Stimulated activated naive CD8-positive, alpha-beta T cell treated with anti-CD3 and anti-CD28 coated beads, Interleukin-15, Interleukin-2, amounts not matched to agents 100 ng/mL and 50 ng/mL, for 24 hours (primary cell): ENCODE results near the gene TMPRSS3.

ENCODE experiments used
- H3K27ac Mint-ChIP-seq: one replicate; pipeline ENCODE4 v1.8.0; 2021; ENCODE audit warnings: mild to moderate bottlenecking, mixed read lengths
- H3K27me3 Mint-ChIP-seq: one replicate; pipeline ENCODE4 v1.8.0; 2021; ENCODE audit warnings: mixed read lengths
- H3K36me3 Mint-ChIP-seq: one replicate; pipeline ENCODE4 v1.8.0; 2021; ENCODE audit warnings: low read depth, mixed read lengths
- H3K4me1 Mint-ChIP-seq: one replicate; pipeline ENCODE4 v1.8.0; 2021; ENCODE audit warnings: low read depth, mixed read lengths
- H3K4me3 Mint-ChIP-seq: one replicate; pipeline ENCODE4 v1.8.0; 2021; ENCODE audit warnings: mild to moderate bottlenecking, mixed read lengths
- H3K9me3 Mint-ChIP-seq: one replicate; pipeline ENCODE4 v1.8.0; 2021; ENCODE audit warnings: mixed read lengths

The TMPRSS3 gene

DNA sequence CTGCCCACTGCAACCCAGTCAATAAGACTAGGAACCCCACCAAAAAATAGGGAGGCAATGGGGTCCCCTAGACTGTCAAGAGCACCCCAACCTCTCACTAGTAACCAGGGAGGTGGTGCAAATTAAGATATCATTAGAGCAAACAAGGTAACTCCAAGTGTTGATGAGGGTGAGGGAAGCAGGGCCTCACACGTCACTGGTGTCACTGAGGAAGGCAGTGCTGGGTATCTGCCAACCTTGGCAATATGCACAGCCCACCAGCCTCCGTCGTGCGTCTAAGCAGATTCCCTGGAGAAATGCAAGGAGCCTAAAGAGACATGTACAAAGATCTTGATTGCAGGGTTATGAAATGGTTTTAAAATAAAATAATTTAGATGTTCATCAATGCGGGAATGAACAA, 11.6 kb upstream of the TMPRSS3 start:
- Mint-ChIP-seq H3K4me3 (peak overlapping the region; percentile 97), H3K27ac (peak overlapping the region; percentile 96), H3K9me3 (no peaks in the 10 kb centered on the region), H3K4me1 (peaks cover 49% of the 10 kb centered on the region), H3K36me3 (peaks cover 47% of the 10 kb centered on the region), H3K27me3 (no peaks in the 10 kb centered on the region)

DNA sequence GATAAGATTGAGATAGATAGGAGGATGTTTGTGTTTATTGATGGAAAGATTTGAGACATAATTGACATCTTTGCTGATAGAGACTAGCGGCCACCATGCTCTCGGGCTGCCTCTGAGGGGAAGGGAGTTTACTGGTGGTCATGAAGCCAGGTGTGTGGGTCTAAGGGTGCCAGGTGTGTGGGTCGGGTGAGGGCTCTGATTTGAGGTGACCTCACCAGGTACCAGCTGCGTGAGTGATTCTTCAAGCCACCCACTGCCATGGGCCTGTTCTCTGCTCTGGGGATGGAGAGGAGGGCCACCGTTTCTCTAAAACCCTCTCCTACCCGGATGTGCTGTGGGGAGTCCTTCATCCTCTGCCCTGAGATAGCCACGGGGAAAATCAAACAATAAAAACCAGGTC, 11.0 kb upstream of the TMPRSS3 start:
- H3K9me3 Mint-ChIP-seq, result peaks cover 3% of the 10 kb centered on the region
- peaks cover 54% of the 10 kb centered on the region for H3K4me1 Mint-ChIP-seq
- H3K27ac Mint-ChIP-seq, result peak overlapping the region; percentile 96
- H3K27me3 Mint-ChIP-seq, result no peaks in the 10 kb centered on the region
- peak overlapping the region; percentile 97 for H3K4me3 Mint-ChIP-seq
- peaks cover 52% of the 10 kb centered on the region for H3K36me3 Mint-ChIP-seq

DNA sequence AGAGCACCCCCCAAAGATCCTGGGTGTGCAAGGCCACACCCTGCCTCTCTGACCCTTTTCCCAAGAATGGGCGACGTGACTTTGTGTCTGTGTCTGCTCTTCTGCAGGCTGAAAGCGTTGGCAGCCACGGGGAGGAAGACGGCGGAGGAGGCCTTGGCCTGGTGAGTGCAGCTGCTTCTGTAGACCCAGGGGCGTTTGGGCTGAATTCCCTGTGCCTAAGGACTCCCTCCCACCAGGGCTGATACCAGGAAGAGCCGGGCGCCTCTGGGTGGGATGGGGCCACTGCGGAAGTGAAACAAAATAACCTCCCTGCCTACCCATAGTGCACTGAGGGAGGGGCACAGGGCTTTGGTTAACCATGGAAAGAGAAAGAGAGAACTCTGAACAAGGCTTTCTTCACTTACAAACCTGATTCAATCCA, 10.4 kb upstream of the TMPRSS3 start:
- Mint-ChIP-seq H3K4me1 (peaks cover 61% of the 10 kb centered on the region), H3K36me3 (peaks cover 57% of the 10 kb centered on the region), H3K27ac (peak overlapping the region; percentile 96), H3K4me3 (peak overlapping the region; percentile 97), H3K27me3 (no peaks in the 10 kb centered on the region), H3K9me3 (peaks cover 8% of the 10 kb centered on the region)

DNA sequence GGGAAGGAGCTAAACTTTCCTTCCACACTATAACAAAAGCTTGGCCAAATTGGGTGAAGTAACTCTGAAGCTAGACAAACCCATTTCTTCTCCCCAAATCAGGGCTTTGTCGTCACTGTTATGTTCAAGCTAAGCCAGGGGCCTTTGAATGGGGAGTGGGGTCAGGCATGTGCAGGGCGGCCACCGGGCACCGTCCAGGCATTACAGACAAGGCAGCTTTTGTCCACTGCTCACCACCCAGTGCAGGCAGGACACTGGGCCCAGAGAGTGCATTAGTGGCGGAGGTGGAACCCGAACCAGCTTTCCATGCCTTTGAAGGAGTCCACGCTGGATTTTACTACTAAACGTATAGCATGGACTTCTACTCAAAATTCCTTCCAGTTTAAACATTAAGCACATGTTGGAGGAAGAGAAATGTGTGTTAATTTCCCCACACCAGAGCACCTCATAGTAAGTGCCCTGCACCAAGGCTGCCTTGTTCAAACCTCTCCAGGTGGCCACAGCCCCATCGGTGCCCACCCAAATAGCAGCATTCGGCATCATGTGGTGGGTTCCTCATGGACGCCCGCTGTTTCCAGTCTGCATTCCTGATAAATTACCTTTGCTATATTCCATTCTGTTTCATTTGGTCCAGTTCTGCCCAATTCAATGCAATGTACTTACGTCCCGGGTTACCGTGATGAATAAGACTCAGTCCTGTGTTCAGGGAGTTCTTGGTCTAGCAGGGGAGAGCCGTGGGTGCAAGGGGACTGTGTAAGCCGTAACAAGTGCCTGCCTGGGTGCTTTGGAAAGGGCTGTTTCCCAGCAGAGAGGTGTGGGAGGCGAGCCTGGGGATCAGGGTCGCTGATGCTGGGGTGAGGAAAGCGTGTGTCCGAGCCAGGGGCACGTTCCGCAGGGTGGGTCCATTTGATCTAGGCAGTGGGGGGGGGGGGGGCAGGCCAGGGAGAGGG, 9.5 kb upstream of the TMPRSS3 start:
- Mint-ChIP-seq H3K27ac (peak overlapping the region; percentile 96), H3K36me3 (peaks cover 57% of the 10 kb centered on the region), H3K4me3 (peak overlapping the region; percentile 97), H3K4me1 (peaks cover 70% of the 10 kb centered on the region), H3K27me3 (no peaks in the 10 kb centered on the region), H3K9me3 (peaks cover 8% of the 10 kb centered on the region)

DNA sequence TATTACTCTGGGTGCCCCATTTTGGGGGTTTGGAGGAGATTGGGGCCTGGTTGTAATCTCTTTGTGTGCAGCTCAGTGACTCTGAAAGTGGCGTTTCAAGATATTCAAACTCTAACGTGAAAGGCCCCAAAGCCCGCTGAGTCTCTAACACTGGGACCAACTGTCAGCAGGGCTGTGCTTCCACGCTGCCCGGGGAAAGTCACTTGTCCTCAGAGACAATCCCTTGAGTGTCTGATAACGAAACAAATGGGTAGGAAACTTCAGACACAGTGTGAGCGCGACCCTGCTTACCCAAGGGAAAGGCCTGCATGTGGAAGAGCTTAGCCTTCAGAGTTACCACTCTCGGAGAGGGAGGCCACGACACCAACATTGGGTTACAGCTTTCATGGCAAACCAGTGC, 8.7 kb upstream of the TMPRSS3 start:
- no peaks in the 10 kb centered on the region for H3K27me3 Mint-ChIP-seq
- peak overlapping the region; percentile 97 for H3K4me3 Mint-ChIP-seq
- H3K27ac Mint-ChIP-seq, result peak overlapping the region; percentile 96
- peaks cover 71% of the 10 kb centered on the region for H3K4me1 Mint-ChIP-seq
- H3K36me3 Mint-ChIP-seq, result peaks cover 52% of the 10 kb centered on the region
- peaks cover 8% of the 10 kb centered on the region for H3K9me3 Mint-ChIP-seq

DNA sequence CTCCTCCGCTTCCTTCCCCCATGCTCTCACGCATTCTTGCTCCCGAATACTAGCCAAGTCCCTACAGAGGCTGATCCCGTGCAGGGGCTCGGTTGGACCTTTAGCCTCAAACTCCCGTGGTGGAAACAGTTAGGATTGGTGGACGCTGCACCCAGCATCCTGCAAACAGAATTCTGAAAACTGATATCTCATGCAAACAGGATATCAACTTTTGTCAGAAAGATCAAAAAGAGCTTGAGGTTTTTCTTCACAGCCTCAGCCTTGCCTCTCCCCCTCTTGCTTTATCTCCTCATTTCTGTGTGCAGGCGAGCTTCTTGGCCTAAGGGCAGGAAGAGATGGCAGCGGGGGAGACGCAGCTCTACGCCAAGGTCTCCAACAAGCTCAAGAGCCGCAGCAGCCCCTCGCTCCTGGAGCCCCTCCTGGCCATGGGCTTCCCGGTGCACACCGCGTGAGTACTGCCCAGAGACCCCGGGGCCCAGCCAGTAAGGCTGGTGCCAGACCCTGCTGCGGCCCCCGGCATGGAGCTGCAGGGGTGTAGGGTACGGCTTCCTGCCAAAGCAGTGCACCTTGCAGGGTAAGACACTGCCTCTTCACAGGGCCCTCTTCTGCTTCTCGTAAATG, 7.9 kb upstream of the TMPRSS3 start, which contains the start of gene UBASH3A:
UBASH3A (plus strand) TSS at position 292 of the 621 bp plus-strand sequence; CDS start at position 336, 44 bp downstream.
- Mint-ChIP-seq H3K36me3 (peaks cover 47% of the 10 kb centered on the region), H3K4me3 (peak within 1 kb of the TSS; percentile 97), H3K27ac (peak within 1 kb of the TSS; percentile 96), H3K27me3 (no peaks in the 10 kb centered on the region), H3K9me3 (peaks cover 8% of the 10 kb centered on the region), H3K4me1 (peaks cover 72% of the 10 kb centered on the region)

DNA sequence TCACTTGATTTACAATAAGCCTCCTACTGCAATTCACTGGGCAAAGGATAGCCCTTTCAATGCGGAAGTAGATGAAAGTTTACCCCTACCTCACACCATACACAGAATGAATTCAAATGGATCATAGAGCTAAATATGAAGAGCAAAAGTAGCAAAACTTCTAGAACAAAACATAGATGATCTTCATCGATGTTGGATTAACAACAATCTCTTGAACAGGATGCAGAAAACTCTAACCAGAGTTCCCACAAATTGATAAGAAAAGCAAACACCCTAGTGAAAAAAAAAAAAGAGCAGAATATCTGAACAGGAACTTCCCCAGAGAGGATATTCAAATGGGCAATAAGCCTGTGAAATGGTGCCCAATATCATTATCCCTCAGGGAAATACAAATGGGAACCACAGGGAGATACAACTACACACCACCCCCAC, 6.0 kb upstream of the TMPRSS3 start:
- peak overlapping the region; percentile 81 for H3K27ac Mint-ChIP-seq
- peaks cover 8% of the 10 kb centered on the region for H3K9me3 Mint-ChIP-seq
- peak overlapping the region; percentile 79 for H3K4me3 Mint-ChIP-seq
- peaks cover 43% of the 10 kb centered on the region for H3K36me3 Mint-ChIP-seq
- H3K27me3 Mint-ChIP-seq, result no peaks in the 10 kb centered on the region
- H3K4me1 Mint-ChIP-seq, result peaks cover 72% of the 10 kb centered on the region

DNA sequence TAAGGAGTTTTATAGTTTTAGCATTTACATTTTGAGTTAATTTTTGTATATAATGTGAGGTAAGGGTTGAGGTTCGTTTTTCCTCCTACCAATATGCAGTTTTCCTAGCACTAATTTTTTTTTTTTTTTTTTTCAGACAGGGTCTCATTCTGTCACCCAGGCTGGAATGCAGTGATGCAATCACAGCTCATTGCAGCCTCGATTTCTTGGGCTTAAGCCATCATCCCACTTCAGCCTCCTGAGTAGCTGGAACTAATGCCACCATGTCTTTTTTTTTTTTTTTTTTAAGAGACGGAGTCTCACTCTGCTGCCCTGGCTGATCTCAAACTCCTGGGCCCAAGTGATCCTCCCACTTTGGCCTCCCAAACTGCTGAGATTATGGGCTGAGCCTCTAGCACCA, 5.3 kb upstream of the TMPRSS3 start:
- Mint-ChIP-seq H3K36me3 (peaks cover 36% of the 10 kb centered on the region), H3K9me3 (peaks cover 8% of the 10 kb centered on the region), H3K27ac (peak overlapping the region; percentile 81), H3K4me3 (peak overlapping the region; percentile 79), H3K4me1 (peaks cover 69% of the 10 kb centered on the region), H3K27me3 (no peaks in the 10 kb centered on the region)

DNA sequence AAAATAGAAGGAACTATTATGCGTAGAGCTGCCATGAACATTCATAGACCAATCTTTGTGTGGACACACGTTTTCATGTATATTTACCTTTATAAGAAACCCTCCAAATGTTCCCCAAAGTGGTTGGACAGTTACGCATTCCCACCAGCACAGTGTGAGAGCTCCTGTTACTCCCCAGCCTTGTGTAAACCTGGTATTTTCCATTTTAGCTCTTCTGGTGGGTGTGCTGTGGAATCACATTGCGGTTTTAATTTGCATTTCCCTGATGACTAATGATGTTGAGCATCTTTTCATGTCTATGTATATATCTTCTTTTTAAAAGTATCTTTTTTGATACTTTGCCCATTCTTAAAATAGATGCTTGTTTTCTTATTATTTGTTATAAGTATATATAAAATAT, 4.7 kb upstream of the TMPRSS3 start:
- H3K4me3 Mint-ChIP-seq, result peak overlapping the region; percentile 64
- peak overlapping the region; percentile 87 for H3K27ac Mint-ChIP-seq
- peaks cover 69% of the 10 kb centered on the region for H3K4me1 Mint-ChIP-seq
- H3K36me3 Mint-ChIP-seq, result peaks cover 36% of the 10 kb centered on the region
- H3K27me3 Mint-ChIP-seq, result no peaks in the 10 kb centered on the region
- H3K9me3 Mint-ChIP-seq, result peaks cover 8% of the 10 kb centered on the region

DNA sequence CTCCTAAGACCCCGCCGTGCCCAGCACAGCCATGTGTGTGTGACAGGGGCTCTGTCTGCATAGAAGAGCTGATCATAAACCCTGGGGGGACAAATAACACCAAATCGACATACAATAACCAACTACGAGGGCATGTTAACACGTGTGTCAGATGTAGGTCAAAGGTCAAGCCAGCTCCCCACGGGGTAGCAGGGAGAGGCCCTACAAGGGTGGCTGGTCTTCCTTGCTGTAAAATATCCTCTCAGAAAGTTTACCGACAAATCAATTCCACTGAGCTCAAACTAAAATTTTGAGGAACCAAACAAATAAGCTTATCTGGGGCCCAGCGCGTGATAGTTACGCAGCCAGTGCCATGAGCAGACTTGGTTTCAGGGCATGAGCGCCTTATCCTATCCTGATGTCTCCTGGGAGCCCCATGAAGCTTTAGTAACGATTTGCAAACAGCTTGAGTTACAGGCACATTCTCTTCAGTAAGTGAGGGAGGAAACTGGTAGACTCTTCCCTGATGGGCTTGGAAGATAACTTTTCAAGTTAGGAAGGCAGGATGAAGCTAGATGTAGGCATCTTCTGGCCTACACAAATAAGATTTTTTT, 2.7 kb upstream of the TMPRSS3 start:
- H3K4me1 Mint-ChIP-seq, result peaks cover 76% of the 10 kb centered on the region

DNA sequence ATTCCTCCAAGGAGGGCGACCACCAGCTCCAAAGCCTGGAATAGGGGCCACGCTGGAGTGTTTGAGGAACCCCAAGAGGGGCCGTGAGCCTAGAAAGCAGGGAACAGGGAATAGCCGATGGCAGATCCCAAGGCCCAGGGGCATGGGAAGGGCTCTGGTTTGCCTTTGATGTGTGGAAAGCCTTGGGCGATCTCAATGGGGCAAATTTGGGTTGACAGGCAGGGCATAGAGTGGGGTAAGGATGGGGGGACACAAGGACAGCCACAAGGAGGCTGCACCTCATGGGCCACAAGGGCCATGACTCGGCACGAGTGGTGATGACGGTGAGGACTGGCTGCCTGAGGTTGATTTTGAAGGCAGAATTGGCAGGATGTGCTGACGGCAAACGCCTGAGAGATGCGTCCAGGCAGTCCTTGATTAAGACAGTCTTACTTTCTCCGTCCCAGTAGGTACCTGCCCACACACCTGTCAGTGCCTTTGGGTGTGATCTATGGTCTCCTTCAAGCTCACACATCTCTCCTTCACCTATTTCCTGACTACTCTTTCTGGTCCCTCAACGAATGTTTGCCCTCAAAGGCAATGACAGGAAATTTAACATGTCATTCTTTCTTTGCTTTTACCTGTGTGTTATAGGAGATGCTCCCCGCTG, 2.0 kb upstream of the TMPRSS3 start:
- peaks cover 34% of the 10 kb centered on the region for H3K36me3 Mint-ChIP-seq
- peaks cover 8% of the 10 kb centered on the region for H3K9me3 Mint-ChIP-seq
- peak overlapping the region; percentile 53 for H3K27ac Mint-ChIP-seq
- H3K27me3 Mint-ChIP-seq, result no peaks in the 10 kb centered on the region
- peaks cover 77% of the 10 kb centered on the region for H3K4me1 Mint-ChIP-seq
- no peak overlapping the region for H3K4me3 Mint-ChIP-seq

More for the DNA sequence above, 2.7 kb upstream of the TMPRSS3 start:
- H3K36me3 Mint-ChIP-seq, result peaks cover 34% of the 10 kb centered on the region
- H3K27me3 Mint-ChIP-seq, result no peaks in the 10 kb centered on the region
- peak overlapping the region; percentile 65 for H3K27ac Mint-ChIP-seq
- peaks cover 8% of the 10 kb centered on the region for H3K9me3 Mint-ChIP-seq
- H3K4me3 Mint-ChIP-seq, result no peak overlapping the region

DNA sequence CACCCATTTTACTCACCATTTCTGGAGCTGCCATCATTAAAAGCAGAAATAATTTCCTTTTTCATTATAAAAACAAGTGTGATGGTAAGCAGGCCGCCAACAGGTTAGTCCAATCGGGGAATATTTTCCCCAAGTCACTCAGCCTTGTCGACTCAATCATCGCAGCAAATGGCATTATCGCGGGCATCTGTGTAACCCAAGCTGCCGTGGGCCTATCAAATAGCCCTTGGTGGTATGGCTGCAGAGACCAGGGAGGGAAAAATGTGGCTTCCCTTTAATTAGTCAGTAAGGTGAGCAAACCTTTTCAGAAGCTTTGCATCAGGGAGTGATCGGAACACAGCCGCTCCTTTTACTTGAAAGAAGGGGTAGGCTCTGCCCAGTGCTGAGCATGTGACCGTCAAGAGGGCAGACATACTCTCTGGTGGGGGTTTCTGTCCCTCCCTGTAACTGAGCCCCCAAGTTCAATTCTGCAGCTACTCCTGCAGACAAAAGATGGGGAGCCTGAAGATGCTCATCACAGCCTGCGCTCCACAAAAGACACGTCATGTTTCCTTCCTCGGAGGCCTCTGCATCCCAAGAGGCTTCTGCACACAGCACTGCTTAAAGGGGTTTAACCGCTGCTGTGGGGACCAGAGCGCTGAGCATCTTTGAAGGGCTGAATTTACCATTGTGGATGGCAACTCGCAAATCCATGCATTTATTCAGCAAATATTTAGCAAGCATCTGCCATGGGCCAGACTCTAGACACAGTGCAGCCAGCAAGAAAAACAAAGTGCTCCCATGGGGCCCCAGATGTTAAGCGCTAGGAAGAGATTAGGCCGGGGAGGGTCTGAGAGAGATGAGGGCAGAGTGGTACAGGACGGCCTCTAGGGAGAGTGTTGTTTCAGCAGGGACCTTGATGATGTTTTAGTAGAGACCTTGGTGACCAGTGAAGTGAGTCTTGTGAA, 1.2 kb upstream of the TMPRSS3 start:
- peaks cover 7% of the 10 kb centered on the region for H3K9me3 Mint-ChIP-seq
- no peak overlapping the region for H3K4me3 Mint-ChIP-seq
- peaks cover 34% of the 10 kb centered on the region for H3K36me3 Mint-ChIP-seq
- H3K27me3 Mint-ChIP-seq, result no peaks in the 10 kb centered on the region
- peak overlapping the region; percentile 53 for H3K27ac Mint-ChIP-seq
- H3K4me1 Mint-ChIP-seq, result peaks cover 79% of the 10 kb centered on the region

DNA sequence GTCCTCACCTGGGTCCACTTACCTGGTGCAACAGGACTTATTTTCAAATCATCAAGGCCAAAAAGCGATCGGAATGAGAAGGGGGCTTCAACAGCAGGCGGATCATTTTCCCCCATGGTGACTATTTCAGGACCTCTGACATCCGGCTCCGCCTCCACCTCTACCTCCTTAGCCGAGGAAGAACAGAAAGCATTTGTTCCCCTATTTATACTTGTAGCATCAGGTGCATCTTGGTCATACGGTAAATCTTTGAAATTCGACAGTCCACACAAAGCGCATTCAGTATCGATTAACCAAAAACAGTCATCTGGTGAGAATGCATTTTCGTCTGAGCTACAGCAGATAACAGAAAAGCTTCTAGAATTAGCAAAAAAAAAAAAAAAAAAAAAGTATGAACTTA, 550 bp downstream of the TMPRSS3 start:
- Mint-ChIP-seq H3K4me3 (no peak overlapping the region), H3K9me3 (no peaks in the 10 kb centered on the region), H3K27me3 (no peaks in the 10 kb centered on the region), H3K36me3 (peaks cover 40% of the 10 kb centered on the region), H3K4me1 (peaks cover 77% of the 10 kb centered on the region), H3K27ac (peak overlapping the region; percentile 63)
